DND-41 (cell line): ENCODE results near the gene HNRNPAB.

ENCODE experiments used
- ATAC-seq: fragments of 200-7000 bp; cut with Tn5 transposase; 3 replicates; pipeline ENCODE4 v1.9.1; 2021; ENCODE audit warnings: low read depth; ENCODE audit not compliant: insufficient read depth
- DNase-seq: peaks from one replicate; pipeline ENCODE4 v3.0.0-alpha.2; 2020
- H2AFZ ChIP-seq: 2 replicates; pipeline ENCODE4 v1.6.0; 2012; ENCODE audit warnings: low read depth, low read length
- H3K27ac ChIP-seq: 2 replicates; pipeline ENCODE4 v1.5.1; 2012; ENCODE audit warnings: low read length, inconsistent platforms
- H3K27me3 ChIP-seq: fragments of 200-600 bp; sonication (generic); 2 replicates; pipeline ENCODE4 v1.6.0; 2012; ENCODE audit warnings: low read length, mild to moderate bottlenecking, inconsistent platforms; ENCODE audit not compliant: insufficient read depth, poor library complexity
- H3K36me3 ChIP-seq: 2 replicates; pipeline ENCODE4 v1.5.1; 2012; ENCODE audit warnings: low read length, inconsistent platforms; ENCODE audit not compliant: insufficient read depth
- H3K4me1 ChIP-seq: 2 replicates; pipeline ENCODE4 v1.5.1; 2012; ENCODE audit warnings: mild to moderate bottlenecking, low read length; ENCODE audit not compliant: insufficient read depth
- H3K4me2 ChIP-seq: 2 replicates; pipeline ENCODE4 v1.6.0; 2012; ENCODE audit warnings: mild to moderate bottlenecking, moderate library complexity, low read length, inconsistent platforms; ENCODE audit not compliant: insufficient read depth
- H3K4me3 ChIP-seq, 2 experiments: fragments of 200-600 bp in 1 of 2; shearing (Covaris generic) in 1 of 2; 2 replicates each; pipeline ENCODE4 v1.5.1; 2012 to 2016; ENCODE audit warnings: inconsistent platforms in 2 of 2, low read length in 2 of 2, mild to moderate bottlenecking in 2 of 2, low read depth in 1 of 2, moderate library complexity in 1 of 2
- H3K79me2 ChIP-seq: 2 replicates; pipeline ENCODE4 v1.6.0; 2012; ENCODE audit warnings: low read length, inconsistent platforms; ENCODE audit not compliant: insufficient read depth
- H3K9ac ChIP-seq: 2 replicates; pipeline ENCODE4 v1.6.0; 2012; ENCODE audit warnings: low read depth, mild to moderate bottlenecking, inconsistent platforms, low read length, moderate library complexity
- H3K9me3 ChIP-seq: 2 replicates; pipeline ENCODE4 v1.5.1; 2012; ENCODE audit warnings: low read length, moderate library complexity, mild to moderate bottlenecking, inconsistent platforms; ENCODE audit not compliant: insufficient read depth, severe bottlenecking
- H4K20me1 ChIP-seq: 2 replicates; pipeline ENCODE4 v1.6.0; 2012; ENCODE audit warnings: low read length; ENCODE audit not compliant: insufficient read depth
- EZH2 ChIP-seq: IDR thresholded peaks from 3 replicates; pipeline ENCODE4 v1.6.1; 2012; ENCODE audit warnings: borderline replicate concordance, low read depth, mild to moderate bottlenecking, moderate library complexity, low read length, inconsistent platforms; ENCODE audit not compliant: severe bottlenecking
- TF ChIP-seq, protein P1 (sequence below): IDR thresholded peaks from 2 replicates; pipeline ENCODE4 v1.5.1; 2012; ENCODE audit warnings: borderline replicate concordance, low read length, moderate library complexity, mild to moderate bottlenecking; ENCODE audit not compliant: poor library complexity, severe bottlenecking; ENCODE audit errors: extremely low read depth

Gene HNRNPAB

DNA sequence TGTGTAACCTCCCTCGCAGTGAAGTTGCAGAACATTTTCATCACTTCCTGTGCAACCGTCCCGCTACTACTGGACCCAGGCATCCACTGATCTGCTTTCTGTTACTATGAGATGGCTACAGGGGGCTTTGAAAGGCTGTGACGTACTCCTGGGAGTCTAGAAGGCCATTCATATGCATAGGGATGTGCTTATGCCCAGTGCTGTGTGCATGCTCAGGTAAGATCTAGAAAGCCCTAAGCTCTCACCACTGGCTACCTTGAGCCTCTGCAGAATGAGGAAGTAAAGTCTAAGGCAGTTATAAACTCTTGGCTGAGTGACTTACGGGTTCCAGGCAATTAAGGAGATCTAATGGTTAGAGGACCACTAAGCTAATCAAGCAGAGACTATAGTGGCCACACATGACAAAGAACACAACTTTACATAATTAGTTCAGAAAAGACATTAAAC is 11.8 kb downstream of the HNRNPAB start:
- peaks cover 22% of the 10 kb centered on the region; the same call in 1 of the 2 replicates for H3K79me2 ChIP-seq
- H3K4me3 ChIP-seq = no peak overlapping the region
- H2AFZ ChIP-seq = no peak overlapping the region
- peaks cover 83% of the 10 kb centered on the region for H3K36me3 ChIP-seq
- DNase-seq (no peak), ATAC-seq (no peak)
- H3K9me3 ChIP-seq = no peaks in the 10 kb centered on the region
- TF ChIP-seq, protein P1, sequence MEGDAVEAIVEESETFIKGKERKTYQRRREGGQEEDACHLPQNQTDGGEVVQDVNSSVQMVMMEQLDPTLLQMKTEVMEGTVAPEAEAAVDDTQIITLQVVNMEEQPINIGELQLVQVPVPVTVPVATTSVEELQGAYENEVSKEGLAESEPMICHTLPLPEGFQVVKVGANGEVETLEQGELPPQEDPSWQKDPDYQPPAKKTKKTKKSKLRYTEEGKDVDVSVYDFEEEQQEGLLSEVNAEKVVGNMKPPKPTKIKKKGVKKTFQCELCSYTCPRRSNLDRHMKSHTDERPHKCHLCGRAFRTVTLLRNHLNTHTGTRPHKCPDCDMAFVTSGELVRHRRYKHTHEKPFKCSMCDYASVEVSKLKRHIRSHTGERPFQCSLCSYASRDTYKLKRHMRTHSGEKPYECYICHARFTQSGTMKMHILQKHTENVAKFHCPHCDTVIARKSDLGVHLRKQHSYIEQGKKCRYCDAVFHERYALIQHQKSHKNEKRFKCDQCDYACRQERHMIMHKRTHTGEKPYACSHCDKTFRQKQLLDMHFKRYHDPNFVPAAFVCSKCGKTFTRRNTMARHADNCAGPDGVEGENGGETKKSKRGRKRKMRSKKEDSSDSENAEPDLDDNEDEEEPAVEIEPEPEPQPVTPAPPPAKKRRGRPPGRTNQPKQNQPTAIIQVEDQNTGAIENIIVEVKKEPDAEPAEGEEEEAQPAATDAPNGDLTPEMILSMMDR = no peak
- no peak for TF ChIP-seq EZH2
- H3K27me3 ChIP-seq = no peaks in the 10 kb centered on the region
- no peaks in the 10 kb centered on the region for H3K4me1 ChIP-seq
- H3K9ac ChIP-seq = no peak overlapping the region
- peaks cover 57% of the 10 kb centered on the region for H4K20me1 ChIP-seq
- H3K4me2 ChIP-seq = no peak overlapping the region
- no peak overlapping the region for H3K27ac ChIP-seq

DNA sequence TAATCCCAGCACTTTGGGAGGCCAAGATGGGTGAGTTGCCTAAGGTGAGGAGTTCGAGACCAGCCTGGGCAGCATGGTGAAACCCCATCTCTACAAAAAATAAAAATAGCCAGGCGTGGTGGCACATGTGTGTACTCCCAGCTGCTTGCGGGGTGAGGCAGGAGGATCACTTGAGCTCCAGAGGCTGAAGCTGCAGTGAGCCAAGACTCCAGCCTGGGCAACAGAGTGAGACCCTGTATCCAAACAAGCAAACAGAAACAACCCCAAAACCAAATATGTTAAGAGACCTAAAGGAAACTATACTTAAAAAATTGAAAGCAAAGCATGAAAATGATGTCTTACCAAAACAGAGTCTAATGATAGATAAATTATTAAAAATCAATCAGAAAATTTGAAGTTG is 12.4 kb downstream of the HNRNPAB start:
- Histone ChIP-seq H4K20me1 (peaks cover 50% of the 10 kb centered on the region), H3K4me3 (no peak overlapping the region), H3K27ac (no peak overlapping the region), H3K36me3 (peaks cover 82% of the 10 kb centered on the region), H3K9ac (no peak overlapping the region), H3K27me3 (no peaks in the 10 kb centered on the region), H3K4me1 (no peaks in the 10 kb centered on the region), H2AFZ (no peak overlapping the region), H3K9me3 (no peaks in the 10 kb centered on the region), H3K4me2 (no peak overlapping the region), H3K79me2 (peaks cover 17% of the 10 kb centered on the region; the same call in 1 of the 2 replicates)
- DNase-seq (no peak), ATAC-seq (no peak)
- TF ChIP-seq, protein P1 = no peak
- no peak for TF ChIP-seq EZH2

DNA sequence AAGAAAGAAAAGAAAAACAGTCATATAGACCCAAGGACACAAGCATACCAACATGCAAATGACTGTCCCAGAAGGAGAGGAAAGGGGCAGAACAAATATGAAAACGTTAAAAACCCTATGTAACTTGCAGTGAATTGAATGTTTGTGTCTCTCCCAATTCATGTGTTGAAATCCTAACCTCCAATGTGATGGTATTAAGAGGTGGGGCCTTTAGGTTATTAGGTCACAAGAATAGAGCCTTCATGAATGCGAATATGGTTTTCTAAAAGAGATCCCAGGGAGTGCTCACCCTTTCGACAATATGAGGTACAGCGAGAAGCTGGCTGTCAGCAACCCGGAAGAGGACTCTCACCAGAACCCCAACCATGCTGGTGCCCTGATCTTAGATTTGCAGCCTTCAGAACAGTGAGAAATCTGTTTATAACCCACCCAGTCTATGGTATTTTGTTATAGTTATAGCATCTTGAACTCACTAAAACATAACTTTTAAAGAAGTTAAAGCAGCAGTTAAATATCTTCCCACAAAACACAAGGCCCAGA is 14.0 kb downstream of the HNRNPAB start:
- H3K27ac ChIP-seq = no peak overlapping the region
- peaks cover 38% of the 10 kb centered on the region for H4K20me1 ChIP-seq
- no peaks in the 10 kb centered on the region for H3K4me1 ChIP-seq
- no peak overlapping the region for H3K4me2 ChIP-seq
- peaks cover 82% of the 10 kb centered on the region for H3K36me3 ChIP-seq
- H3K27me3 ChIP-seq = no peaks in the 10 kb centered on the region
- H2AFZ ChIP-seq = no peak overlapping the region
- ATAC-seq (no peak), DNase-seq (no peak)
- H3K9ac ChIP-seq = no peak overlapping the region
- TF ChIP-seq EZH2 = no peak
- H3K9me3 ChIP-seq = no peaks in the 10 kb centered on the region
- peaks cover 10% of the 10 kb centered on the region; the same call in 1 of the 2 replicates for H3K79me2 ChIP-seq
- H3K4me3 ChIP-seq = no peak overlapping the region

DNA sequence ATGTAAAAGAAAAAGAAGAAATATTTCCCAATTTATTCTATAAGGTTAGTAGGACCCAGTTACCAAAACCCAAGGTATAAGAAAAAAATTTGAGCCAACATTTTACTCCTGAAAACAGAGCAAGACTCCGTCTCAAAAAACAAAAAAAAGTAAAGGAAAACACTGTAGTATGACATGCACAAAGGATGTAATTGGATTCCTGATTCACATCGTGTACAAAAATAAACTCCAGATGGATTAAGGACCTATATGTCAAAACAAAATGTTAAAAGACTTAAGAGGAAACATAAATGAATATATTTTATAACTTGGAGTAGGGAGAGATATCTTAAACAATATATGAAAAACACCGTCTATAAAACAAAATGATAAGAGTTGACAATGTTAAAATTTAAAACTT is 14.5 kb downstream of the HNRNPAB start:
- no peak overlapping the region for H3K27ac ChIP-seq
- no peaks in the 10 kb centered on the region for H3K4me1 ChIP-seq
- H3K9me3 ChIP-seq = no peaks in the 10 kb centered on the region
- H3K9ac ChIP-seq = no peak overlapping the region
- TF ChIP-seq EZH2 = no peak
- TF ChIP-seq, protein P1 = no peak
- H4K20me1 ChIP-seq = peaks cover 35% of the 10 kb centered on the region
- ATAC-seq (no peak), DNase-seq (no peak)
- H3K36me3 ChIP-seq = peaks cover 82% of the 10 kb centered on the region
- peaks cover 8% of the 10 kb centered on the region; the same call in 1 of the 2 replicates for H3K79me2 ChIP-seq
- no peak overlapping the region for H2AFZ ChIP-seq
- no peaks in the 10 kb centered on the region for H3K27me3 ChIP-seq
- no peak overlapping the region for H3K4me3 ChIP-seq
- H3K4me2 ChIP-seq = no peak overlapping the region
